Measurements from ENCODE around the gene MACROD2.

MACROD2 gene

GRCh38 chr20:15860850-15861249 is 1865.5 kb downstream of the MACROD2 start:
- DNase-seq, result no peak

GRCh38 chr20:15862178-15862577 is 1866.9 kb downstream of the MACROD2 start:
- no peak for DNase-seq

GRCh38 chr20:15863735-15864134 is 1868.4 kb downstream of the MACROD2 start:
- DNase-seq, result no peak

GRCh38 chr20:15865553-15865952 is 1870.2 kb downstream of the MACROD2 start:
- no peak for DNase-seq

GRCh38 chr20:15866916-15867730 is 1871.8 kb downstream of the MACROD2 start:
- no peak for DNase-seq

- DNase-seq, result no peak
These were observed 1872.6 kb downstream of the MACROD2 start for GRCh38 chr20:15867899-15868298.

GRCh38 chr20:15875446-15875845 is 1880.1 kb downstream of the MACROD2 start:
- no peak for DNase-seq

DNA sequence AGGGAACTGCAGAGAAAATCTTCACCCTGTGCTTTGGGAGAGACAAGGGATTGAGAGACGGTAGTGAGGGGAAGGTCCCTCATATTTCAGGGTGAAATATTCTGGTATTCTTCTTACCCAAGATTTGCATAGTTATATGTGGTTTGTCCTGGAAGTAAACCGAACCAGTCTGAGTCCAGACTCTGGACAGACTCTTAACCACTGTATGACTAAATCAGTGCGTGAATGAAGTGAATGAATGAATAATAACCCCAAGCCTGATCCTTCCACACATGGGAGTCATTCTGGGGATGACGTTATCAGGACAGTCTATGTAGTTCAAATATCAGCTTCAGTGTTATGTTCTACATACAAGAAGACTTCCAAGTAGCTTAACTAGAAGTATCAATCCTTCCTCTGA is 1887.2 kb downstream of the MACROD2 start:
- no peak for DNase-seq

GRCh38 chr20:15886250-15886649 is 1890.9 kb downstream of the MACROD2 start:
- DNase-seq, result no peak

DNA sequence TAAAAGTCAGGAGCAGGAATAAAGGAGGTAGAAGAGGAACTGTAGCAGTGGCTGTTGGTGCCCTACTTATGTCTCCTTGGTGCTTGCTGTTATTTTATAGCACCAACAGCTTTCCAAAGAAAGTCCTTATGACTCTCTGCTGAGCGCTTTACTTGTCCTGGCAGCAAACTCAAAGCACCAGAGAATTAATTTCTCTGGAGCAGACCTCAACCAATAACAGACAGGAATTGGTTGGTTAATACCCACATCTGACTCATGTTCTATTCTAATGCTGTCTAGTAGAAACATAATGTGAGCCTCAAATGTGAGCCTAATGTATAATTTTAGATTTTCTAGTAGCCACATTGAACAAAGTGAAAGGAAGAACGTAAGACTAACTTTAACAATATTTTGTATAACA is 1892.1 kb downstream of the MACROD2 start:
- DNase-seq, result no peak

DNA sequence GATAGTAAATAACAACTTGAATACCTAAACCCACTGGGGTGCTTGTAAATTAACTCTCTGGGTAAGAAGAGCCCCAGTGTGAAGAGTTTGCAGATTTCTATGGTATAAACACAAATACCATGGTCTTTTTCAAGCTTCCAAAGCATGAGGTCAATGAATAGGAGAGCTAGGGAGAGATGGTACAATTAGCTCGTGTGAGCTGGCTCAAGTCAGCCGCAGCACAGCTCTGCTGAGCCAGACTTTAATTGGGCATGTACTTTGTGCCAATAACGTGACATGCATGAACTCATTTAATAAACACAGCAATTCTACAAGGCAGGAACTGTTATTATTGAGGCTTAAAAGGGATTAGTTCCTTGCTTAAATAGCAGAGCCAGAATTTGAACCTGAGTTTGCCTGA is 1893.7 kb downstream of the MACROD2 start:
- no peak for DNase-seq

DNA sequence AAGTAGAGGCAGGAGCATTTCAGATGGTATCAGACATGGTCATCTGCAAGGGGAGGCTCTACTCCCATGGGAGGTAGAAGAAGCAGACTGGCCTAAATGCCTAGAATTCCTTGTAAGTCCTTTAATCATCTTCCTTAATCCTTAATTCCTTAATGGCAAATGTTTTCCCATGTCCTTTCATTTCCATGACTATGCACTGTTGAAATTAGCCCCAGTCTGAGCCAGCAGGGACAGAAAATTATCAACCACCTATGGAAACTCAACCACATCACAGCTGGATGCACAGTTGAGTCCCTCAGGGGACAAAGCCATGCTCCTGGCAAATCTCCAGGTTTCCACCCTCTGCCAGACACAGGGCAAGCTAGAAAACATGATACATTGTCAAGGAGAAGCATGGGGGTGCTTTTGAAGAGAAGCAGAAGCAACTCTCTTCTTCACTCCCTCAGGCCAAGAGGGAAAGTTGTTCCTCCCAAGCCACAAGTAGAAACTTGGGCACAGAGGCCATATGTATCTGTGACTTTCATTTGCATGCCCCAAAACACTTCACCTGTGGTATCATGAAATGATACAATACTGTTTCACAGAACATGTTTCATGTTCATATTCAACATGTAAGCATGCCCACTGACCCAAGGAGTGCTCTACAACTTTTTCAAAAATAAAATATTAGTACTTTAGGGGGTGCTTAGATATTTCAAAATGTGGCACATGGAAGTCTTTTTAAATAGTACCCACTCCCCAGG is 1894.4 kb downstream of the MACROD2 start:
- peak; percentile 56 for DNase-seq

- DNase-seq, result peak; percentile 37
These were observed 1895.2 kb downstream of the MACROD2 start for GRCh38 chr20:15890407-15890982.

- no peak for DNase-seq
These were observed 1899.8 kb downstream of the MACROD2 start for GRCh38 chr20:15895126-15895525.

DNA sequence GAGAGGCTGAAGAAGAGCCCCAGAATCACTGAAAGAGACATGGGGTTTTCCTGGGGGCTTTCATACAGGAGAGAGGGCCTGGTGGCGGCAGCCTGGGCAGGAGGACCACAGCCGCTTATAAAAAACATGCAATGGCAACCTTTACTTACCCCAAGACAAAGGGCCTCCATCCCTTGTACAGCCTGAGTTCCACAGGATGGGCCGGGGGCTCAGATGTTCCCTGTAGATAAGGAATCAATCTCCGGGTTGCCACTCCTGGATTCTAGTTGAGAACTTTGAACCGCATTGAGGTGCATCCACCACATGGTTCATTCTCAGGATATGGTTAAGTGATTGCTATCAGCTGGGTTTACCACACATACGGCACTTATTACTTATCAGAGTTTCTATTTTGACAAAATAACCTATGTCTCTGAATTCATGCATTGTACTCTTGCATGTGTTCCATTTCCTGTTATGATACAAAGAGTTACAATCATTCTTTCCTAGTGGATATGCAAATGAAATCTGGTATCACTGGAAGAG is 1900.3 kb downstream of the MACROD2 start:
- DNase-seq, result no peak

GRCh38 chr20:15899967-15900366 is 1904.7 kb downstream of the MACROD2 start:
- DNase-seq, result no peak

- no peak for DNase-seq
These were observed 1905.1 kb downstream of the MACROD2 start for GRCh38 chr20:15900443-15900842.

GRCh38 chr20:15902493-15902892 is 1907.2 kb downstream of the MACROD2 start:
- no peak for DNase-seq

DNA sequence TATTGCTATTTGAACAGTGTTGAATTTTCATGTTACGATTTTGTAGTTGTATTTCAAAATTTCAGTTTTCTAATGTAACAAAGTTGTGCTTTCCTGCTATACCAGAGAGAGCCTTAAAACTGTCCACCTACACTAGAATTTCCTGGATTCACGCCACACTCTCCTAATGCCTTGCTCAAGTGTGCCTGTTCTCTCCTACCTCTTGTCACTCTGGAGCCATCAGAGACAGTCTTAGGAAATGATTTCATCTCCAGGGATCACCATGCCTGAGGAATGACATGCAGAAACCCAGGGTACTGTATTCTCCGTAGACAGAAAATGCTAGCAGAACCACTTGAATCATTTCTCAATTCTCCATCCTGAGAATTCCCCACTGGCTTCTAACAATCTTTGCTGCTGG is 1910.3 kb downstream of the MACROD2 start:
- DNase-seq, result no peak

DNA sequence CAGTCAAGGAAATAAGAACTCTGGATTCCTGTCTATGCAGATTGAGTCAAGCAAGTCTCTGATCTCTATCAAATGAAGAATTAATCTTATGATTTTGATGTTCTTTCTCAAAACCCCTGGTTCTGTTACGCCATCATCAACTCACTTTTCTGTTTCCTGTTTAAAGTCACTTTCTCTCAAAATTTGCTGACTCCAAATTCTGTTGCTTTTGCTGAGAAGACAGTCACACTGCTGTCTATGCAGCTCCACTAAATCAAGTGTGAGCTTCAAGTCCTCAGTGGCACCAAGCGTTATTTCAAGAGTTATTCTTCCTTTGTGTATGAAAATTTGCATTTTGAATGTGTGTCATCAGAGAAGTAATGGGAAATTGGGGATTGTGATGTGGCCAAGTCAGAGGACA is 1914.7 kb downstream of the MACROD2 start:
- no peak for DNase-seq

DNA sequence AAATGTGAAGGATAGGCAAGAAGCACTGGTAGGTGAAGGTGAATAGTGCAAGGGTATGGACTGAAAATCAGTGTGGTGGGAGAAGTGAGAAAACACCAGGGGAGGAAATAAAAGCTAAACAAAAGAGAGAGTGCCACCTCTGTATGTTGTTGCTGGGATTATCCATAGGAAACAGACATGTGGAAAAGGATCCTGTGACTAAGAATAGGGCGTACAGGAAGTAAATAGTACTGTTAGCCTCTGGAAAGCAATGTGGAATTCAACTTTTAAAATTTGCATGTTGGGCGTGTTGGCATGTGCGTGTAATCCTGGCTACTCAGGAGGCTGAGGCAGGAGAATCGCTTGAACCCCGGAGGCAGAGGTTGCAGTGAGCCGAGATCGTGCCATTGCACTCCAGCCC is 1916.3 kb downstream of the MACROD2 start:
- no peak for DNase-seq

GRCh38 chr20:15913391-15914025 is 1918.2 kb downstream of the MACROD2 start:
- DNase-seq, result no peak

GRCh38 chr20:15916623-15917022 is 1921.3 kb downstream of the MACROD2 start:
- no peak for DNase-seq
